ENCODE data around the gene SHISA6.

DNA sequence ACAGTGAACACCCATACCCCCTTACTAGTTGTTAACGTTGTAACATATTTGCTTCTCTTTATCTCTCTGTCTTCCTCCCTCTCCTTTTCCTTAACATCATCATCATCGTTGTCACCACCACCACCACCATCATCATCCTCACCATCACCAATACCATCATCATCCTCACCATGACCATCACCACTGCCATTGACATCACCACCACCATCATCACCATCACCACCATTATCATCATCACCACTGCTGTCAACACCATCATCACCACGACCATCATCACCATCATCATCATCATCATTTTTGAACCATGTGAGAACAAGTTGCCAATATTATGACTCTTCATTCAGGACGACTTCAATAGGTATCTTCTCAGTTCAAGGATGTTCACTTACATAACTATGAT is 35.5 kb downstream of the SHISA6 start:
- no peak for TF ChIP-seq CTCF (IDR thresholded peaks at IDR 0.05; ENCODE audit: insufficient read depth, low read length, poor library complexity, severe bottlenecking)
- no peak for TF ChIP-seq EZH2phosphoT487 (conservative IDR thresholded peaks at IDR 0.05; ENCODE audit: low read length)

Measured in SU-DHL-6 (cell line).